ENCODE results near the gene SPATS2L.

The SPATS2L gene

GRCh38 chr2:200298816-200299215, 7.7 kb upstream of the SPATS2L start:
- no peaks in the 10 kb centered on the region for H3K27me3 ChIP-seq (ENCODE audit: control insufficient read depth, insufficient read depth, low read length)
- H3K9me3 ChIP-seq (ENCODE audit: control insufficient read depth, insufficient read depth, low read length), result no peaks in the 10 kb centered on the region
- H3K4me1 ChIP-seq (ENCODE audit: control insufficient read depth, insufficient read depth, low read length), result no peaks in the 10 kb centered on the region
- H3K9ac ChIP-seq (ENCODE audit: low read depth, low read length), result no peak overlapping the region
- H3K36me3 ChIP-seq (ENCODE audit: control insufficient read depth, insufficient read depth, low read length), result no peaks in the 10 kb centered on the region
- H3K4me3 ChIP-seq (ENCODE audit: low read depth, low read length), result no peak overlapping the region

GRCh38 chr2:200300065-200300464, 6.4 kb upstream of the SPATS2L start:
- Histone ChIP-seq H3K9me3 (ENCODE audit: control insufficient read depth, insufficient read depth, low read length) (no peaks in the 10 kb centered on the region), H3K27me3 (ENCODE audit: control insufficient read depth, insufficient read depth, low read length) (peaks cover 2% of the 10 kb centered on the region), H3K9ac (ENCODE audit: low read depth, low read length) (no peak overlapping the region), H3K4me1 (ENCODE audit: control insufficient read depth, insufficient read depth, low read length) (no peaks in the 10 kb centered on the region), H3K36me3 (ENCODE audit: control insufficient read depth, insufficient read depth, low read length) (no peaks in the 10 kb centered on the region), H3K4me3 (ENCODE audit: low read depth, low read length) (no peak overlapping the region)

GRCh38 chr2:200300638-200301314, 5.7 kb upstream of the SPATS2L start:
- Histone ChIP-seq H3K9me3 (ENCODE audit: control insufficient read depth, insufficient read depth, low read length) (no peaks in the 10 kb centered on the region), H3K4me1 (ENCODE audit: control insufficient read depth, insufficient read depth, low read length) (no peaks in the 10 kb centered on the region), H3K36me3 (ENCODE audit: control insufficient read depth, insufficient read depth, low read length) (no peaks in the 10 kb centered on the region), H3K9ac (ENCODE audit: low read depth, low read length) (no peak overlapping the region), H3K4me3 (ENCODE audit: low read depth, low read length) (no peak overlapping the region), H3K27me3 (ENCODE audit: control insufficient read depth, insufficient read depth, low read length) (peaks cover 2% of the 10 kb centered on the region)

DNA sequence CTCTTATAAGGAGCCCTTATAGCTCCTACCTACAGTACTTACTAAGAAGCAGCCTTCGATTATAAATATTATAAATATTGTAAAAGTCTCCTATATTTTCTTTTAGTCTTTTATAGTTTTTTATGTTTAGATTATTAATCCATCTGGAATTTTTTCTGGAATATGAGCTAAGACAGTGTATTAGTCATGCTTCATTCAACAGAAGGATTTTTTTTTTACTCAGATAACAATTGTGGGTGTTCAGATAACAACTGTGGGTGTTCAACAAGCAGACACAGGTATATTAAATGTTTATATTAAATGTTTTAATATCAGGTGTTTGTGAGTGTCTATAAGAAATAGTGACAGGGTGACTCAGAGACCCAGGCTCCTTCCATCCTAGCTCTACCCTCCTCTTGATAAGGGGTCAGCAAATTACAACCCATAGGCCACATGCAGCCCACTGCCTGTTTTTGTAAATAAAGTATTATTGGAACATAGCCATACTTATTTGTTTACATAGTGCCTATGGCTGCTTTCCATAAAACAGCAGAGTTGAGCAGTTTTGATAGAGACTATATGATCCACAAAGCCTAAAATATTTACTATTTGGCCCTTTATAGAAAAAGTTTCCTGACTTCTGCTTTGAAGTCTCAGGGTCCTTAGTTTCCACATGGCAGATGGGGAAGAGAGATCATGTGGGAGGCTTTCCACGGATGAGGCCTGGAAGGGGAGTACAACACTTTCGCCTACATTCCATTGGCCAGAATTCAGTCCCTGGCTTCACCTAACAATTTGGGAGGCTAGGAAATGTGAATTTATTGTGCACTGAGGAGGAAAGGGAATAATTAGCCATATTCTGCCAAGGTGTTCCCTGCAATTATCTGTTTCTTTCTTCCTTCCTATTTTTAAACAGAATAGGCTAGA, 4.3 kb upstream of the SPATS2L start:
- Histone ChIP-seq H3K4me1 (ENCODE audit: control insufficient read depth, insufficient read depth, low read length) (no peaks in the 10 kb centered on the region), H3K9ac (ENCODE audit: low read depth, low read length) (no peak overlapping the region), H3K9me3 (ENCODE audit: control insufficient read depth, insufficient read depth, low read length) (no peaks in the 10 kb centered on the region), H3K4me3 (ENCODE audit: low read depth, low read length) (no peak overlapping the region), H3K36me3 (ENCODE audit: control insufficient read depth, insufficient read depth, low read length) (no peaks in the 10 kb centered on the region), H3K27me3 (ENCODE audit: control insufficient read depth, insufficient read depth, low read length) (peaks cover 2% of the 10 kb centered on the region)

DNA sequence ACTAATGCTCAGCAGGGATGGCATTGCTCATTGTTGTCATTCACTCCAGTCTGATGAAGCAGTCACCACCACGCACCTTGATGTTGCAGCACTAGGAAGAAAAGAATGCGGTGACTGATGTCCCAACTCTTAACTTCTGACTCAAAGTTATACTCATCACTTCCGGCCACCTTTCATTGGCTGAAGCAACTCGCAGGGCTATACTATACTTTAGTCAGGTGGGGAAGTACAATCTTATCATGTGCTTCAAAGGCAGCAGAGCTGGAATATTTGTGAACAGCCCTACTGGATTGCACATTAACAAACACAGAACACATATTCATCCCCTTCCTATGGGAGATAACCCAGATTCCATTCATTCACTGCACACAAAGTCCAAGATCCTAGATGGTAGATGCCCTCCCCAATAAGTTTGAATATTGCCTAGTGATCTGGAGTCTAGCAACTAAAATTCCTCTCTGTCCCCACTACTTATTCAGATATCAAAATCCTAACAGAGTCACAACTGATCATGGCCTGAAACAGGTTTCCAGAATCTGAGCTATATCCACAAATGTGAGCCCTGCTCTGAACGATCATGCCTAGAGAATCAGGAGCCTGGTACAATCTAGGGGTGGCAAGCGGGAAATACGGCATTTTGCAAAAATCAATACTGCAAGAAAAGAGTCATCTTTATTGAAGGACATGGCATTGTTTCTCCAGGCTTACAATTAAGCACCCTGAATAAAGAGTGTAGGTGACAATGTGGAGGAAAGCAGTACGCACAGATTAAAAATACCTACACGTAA, 3.4 kb upstream of the SPATS2L start:
- Histone ChIP-seq H3K36me3 (ENCODE audit: control insufficient read depth, insufficient read depth, low read length) (no peaks in the 10 kb centered on the region), H3K4me3 (ENCODE audit: low read depth, low read length) (no peak overlapping the region), H3K4me1 (ENCODE audit: control insufficient read depth, insufficient read depth, low read length) (no peaks in the 10 kb centered on the region), H3K9me3 (ENCODE audit: control insufficient read depth, insufficient read depth, low read length) (no peaks in the 10 kb centered on the region), H3K27me3 (ENCODE audit: control insufficient read depth, insufficient read depth, low read length) (peaks cover 2% of the 10 kb centered on the region), H3K9ac (ENCODE audit: low read depth, low read length) (no peak overlapping the region)

GRCh38 chr2:200305797-200306195, 697 bp upstream of the SPATS2L start:
- peak overlapping the region; percentile 82 for H3K4me3 ChIP-seq (ENCODE audit: low read depth, low read length)
- H3K9me3 ChIP-seq (ENCODE audit: control insufficient read depth, insufficient read depth, low read length), result no peaks in the 10 kb centered on the region
- peaks cover 15% of the 10 kb centered on the region for H3K4me1 ChIP-seq (ENCODE audit: control insufficient read depth, insufficient read depth, low read length)
- no peaks in the 10 kb centered on the region for H3K36me3 ChIP-seq (ENCODE audit: control insufficient read depth, insufficient read depth, low read length)
- H3K27me3 ChIP-seq (ENCODE audit: control insufficient read depth, insufficient read depth, low read length), result peaks cover 2% of the 10 kb centered on the region
- peak overlapping the region; percentile 80 for H3K9ac ChIP-seq (ENCODE audit: low read depth, low read length)

GRCh38 chr2:200306931-200307723, 634 bp downstream of the SPATS2L start:
- no peaks in the 10 kb centered on the region for H3K36me3 ChIP-seq (ENCODE audit: control insufficient read depth, insufficient read depth, low read length)
- peaks cover 27% of the 10 kb centered on the region for H3K4me1 ChIP-seq (ENCODE audit: control insufficient read depth, insufficient read depth, low read length)
- H3K9me3 ChIP-seq (ENCODE audit: control insufficient read depth, insufficient read depth, low read length), result no peaks in the 10 kb centered on the region
- peaks cover 2% of the 10 kb centered on the region for H3K27me3 ChIP-seq (ENCODE audit: control insufficient read depth, insufficient read depth, low read length)
- peak overlapping the region; percentile 58 for H3K9ac ChIP-seq (ENCODE audit: low read depth, low read length)
- H3K4me3 ChIP-seq (ENCODE audit: low read depth, low read length), result peak overlapping the region; percentile 82

- Histone ChIP-seq H3K36me3 (ENCODE audit: control insufficient read depth, insufficient read depth, low read length) (no peaks in the 10 kb centered on the region), H3K4me1 (ENCODE audit: control insufficient read depth, insufficient read depth, low read length) (peaks cover 32% of the 10 kb centered on the region), H3K27me3 (ENCODE audit: control insufficient read depth, insufficient read depth, low read length) (peaks cover 2% of the 10 kb centered on the region), H3K9ac (ENCODE audit: low read depth, low read length) (peak overlapping the region; percentile 58), H3K4me3 (ENCODE audit: low read depth, low read length) (peak overlapping the region; percentile 82), H3K9me3 (ENCODE audit: control insufficient read depth, insufficient read depth, low read length) (no peaks in the 10 kb centered on the region)
Observed at GRCh38 chr2:200307724-200308545, 1.4 kb downstream of the SPATS2L start.

DNA sequence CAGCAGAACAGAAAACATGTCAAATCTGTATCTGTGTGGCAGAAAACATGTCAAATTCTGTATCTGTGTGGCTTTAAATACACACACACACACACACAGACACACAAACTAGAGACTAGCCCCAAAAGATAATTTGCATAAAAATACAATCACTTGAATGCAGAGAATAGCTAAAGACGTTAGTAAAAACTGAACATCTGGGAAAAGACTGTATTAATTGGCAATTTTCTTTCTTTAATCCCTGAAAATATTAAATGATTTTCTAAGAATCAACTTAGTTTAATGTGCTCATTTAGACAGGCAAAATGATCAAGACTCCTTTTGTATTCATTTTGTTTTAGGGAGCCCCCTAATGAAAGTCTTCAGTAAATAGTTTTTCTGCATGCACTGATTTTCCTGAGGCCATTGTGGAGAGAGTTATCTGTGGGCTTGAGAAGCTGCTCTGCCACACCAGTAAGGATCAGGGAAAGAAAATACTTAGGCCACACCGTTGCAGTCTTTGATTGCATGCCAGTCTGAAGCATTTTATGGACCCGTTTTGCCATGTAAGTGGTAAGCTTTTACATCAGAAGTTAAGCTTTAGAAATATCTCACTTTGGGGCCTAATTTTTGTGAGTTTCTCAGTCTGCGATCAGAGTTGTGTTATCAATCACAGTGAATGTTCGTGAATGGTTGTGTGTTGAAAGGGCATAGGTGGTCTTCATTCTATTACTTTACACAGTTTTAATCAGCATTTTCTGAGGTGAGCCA, 2.2 kb downstream of the SPATS2L start:
- H3K9me3 ChIP-seq (ENCODE audit: control insufficient read depth, insufficient read depth, low read length), result no peaks in the 10 kb centered on the region
- no peak overlapping the region for H3K9ac ChIP-seq (ENCODE audit: low read depth, low read length)
- peaks cover 2% of the 10 kb centered on the region for H3K27me3 ChIP-seq (ENCODE audit: control insufficient read depth, insufficient read depth, low read length)
- no peaks in the 10 kb centered on the region for H3K36me3 ChIP-seq (ENCODE audit: control insufficient read depth, insufficient read depth, low read length)
- peak overlapping the region; percentile 82 for H3K4me3 ChIP-seq (ENCODE audit: low read depth, low read length)
- peaks cover 39% of the 10 kb centered on the region for H3K4me1 ChIP-seq (ENCODE audit: control insufficient read depth, insufficient read depth, low read length)
